ENCODE data around the gene KDM6B.

Gene KDM6B

DNA sequence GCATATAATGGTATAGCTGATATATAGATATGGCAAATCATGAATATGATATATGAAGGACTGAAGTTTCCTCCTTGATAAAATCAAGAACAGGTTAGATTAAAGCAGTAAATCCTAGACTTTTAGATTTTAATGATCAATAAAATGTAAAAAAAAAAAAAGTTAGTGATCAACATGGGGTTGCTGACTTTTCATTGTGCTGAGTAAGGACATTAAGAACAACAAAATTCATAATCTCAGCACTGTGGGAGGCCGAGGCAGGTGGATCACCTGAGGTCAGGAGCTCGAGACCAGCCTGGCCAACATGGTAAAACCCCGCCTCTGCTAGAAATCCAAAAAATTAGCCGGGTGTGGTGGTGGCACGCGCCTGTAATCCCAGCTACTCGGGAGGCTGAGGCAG, 44.2 kb downstream of the KDM6B start:
- H3K27ac ChIP-seq (ENCODE audit: insufficient read depth in 1 of 2, low read depth in 1 of 2, low read length in 2 of 2, poor library complexity in 1 of 2, severe bottlenecking in 2 of 2): no peak overlapping the region
- 100% methylated on average over 2 of the region's 7 CpGs for WGBS (ENCODE audit: insufficient coverage)
- no peaks in the 10 kb centered on the region for H3K27me3 ChIP-seq (replicated peaks in 2 of 5; ENCODE audit: control insufficient read depth in 4 of 5, insufficient read depth in 5 of 5, low read length in 4 of 5)
- no peak overlapping the region for H3K4me3 ChIP-seq (ENCODE audit: control insufficient read depth in 1 of 7, extremely low read depth in 1 of 7, insufficient read depth in 4 of 7, low read depth in 2 of 7, low read length in 6 of 7)
- ChIA-PET POLR2A (interaction anchor here (0.6 to 0.7 kb wide), 2 partner anchors 40 to 178 kb away, joined by 3 to 6 read pairs; no protein-coding TSS in a partner anchor), CTCF (interaction anchor here (0.7 to 3.4 kb wide), 2 partner anchors 14 to 19 kb away, joined by 3 to 20 read pairs; no protein-coding TSS in a partner anchor)
- H3K4me1 ChIP-seq (ENCODE audit: control extremely low read depth in 1 of 4, control insufficient read depth in 4 of 4, insufficient read depth in 4 of 4, low read length in 3 of 4): peaks cover 14 to 60% (median 42%) of the 10 kb centered on the region in 4 experiments
- peaks cover 0 to 5% (median 1%) of the 10 kb centered on the region in 4 experiments for H3K36me3 ChIP-seq (ENCODE audit: control insufficient read depth in 4 of 4, insufficient read depth in 4 of 4, low read length in 3 of 4)
- no peak for DNase-seq
- no peaks in the 10 kb centered on the region for H3K9me3 ChIP-seq (ENCODE audit: control extremely low read depth in 1 of 5, control insufficient read depth in 4 of 5, insufficient read depth in 2 of 5, low read depth in 1 of 5, low read length in 4 of 5)

DNA sequence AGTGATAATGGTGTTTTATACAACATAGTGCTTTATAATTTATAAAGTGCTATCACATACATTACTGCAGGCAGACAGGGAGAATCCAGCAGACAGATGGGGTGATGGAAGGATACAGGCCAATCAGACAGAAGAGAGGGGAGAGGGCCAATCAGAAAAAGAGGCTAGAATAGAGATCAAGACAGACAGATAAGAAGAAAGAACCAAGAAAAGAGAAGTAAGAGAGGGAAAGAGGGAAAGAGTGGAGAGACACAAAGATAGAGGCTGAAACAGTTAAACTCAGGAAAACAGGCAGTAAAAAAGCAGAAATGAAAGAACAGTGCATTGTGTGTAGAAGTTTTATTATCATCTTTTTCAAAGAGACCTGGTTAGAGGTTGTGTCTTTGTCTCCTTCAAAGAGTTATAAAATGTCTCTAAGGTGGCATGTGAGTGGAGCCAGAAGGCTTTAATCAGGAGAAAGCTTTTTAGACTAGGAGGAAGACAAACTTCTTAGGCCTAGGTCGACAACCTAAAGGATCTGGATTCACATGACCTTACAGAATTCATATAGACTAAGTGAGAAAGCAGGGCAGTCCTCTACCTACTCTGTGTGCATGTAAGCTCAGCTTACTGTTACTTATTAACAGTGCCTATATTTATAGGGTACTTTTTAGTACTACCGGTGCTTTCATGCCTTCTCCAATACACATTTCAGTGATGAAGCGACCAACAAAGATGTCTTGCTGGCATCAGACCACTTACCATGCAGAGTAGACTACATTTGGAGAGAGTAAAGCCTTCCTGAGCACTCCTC, 46.3 kb downstream of the KDM6B start:
- 100% methylated on average over 2 of the region's 3 CpGs for WGBS (ENCODE audit: insufficient coverage)
- H3K4me3 ChIP-seq (ENCODE audit: control insufficient read depth in 1 of 7, extremely low read depth in 1 of 7, insufficient read depth in 4 of 7, low read depth in 2 of 7, low read length in 6 of 7): peak overlapping the region in 2 of 7 experiments; percentile 1 to 34
- H3K4me1 ChIP-seq (ENCODE audit: control extremely low read depth in 1 of 4, control insufficient read depth in 4 of 4, insufficient read depth in 4 of 4, low read length in 3 of 4): peaks cover 14 to 65% (median 44%) of the 10 kb centered on the region in 4 experiments
- DNase-seq: no peak
- H3K27me3 ChIP-seq (replicated peaks in 2 of 5; ENCODE audit: control insufficient read depth in 4 of 5, insufficient read depth in 5 of 5, low read length in 4 of 5): no peaks in the 10 kb centered on the region
- peak overlapping the region in 1 of 2 experiments; percentile 29 for H3K27ac ChIP-seq (ENCODE audit: insufficient read depth in 1 of 2, low read depth in 1 of 2, low read length in 2 of 2, poor library complexity in 1 of 2, severe bottlenecking in 2 of 2)
- no peaks in the 10 kb centered on the region for H3K9me3 ChIP-seq (ENCODE audit: control extremely low read depth in 1 of 5, control insufficient read depth in 4 of 5, insufficient read depth in 2 of 5, low read depth in 1 of 5, low read length in 4 of 5)
- peaks cover 0 to 3% (median 1%) of the 10 kb centered on the region in 4 experiments for H3K36me3 ChIP-seq (ENCODE audit: control insufficient read depth in 4 of 4, insufficient read depth in 4 of 4, low read length in 3 of 4)
- ChIA-PET CTCF (interaction anchor here (1.9 kb wide), 1 partner anchor 10 kb away, joined by 6 read pairs; no protein-coding TSS in a partner anchor), POLR2A (no interaction called here)

DNA sequence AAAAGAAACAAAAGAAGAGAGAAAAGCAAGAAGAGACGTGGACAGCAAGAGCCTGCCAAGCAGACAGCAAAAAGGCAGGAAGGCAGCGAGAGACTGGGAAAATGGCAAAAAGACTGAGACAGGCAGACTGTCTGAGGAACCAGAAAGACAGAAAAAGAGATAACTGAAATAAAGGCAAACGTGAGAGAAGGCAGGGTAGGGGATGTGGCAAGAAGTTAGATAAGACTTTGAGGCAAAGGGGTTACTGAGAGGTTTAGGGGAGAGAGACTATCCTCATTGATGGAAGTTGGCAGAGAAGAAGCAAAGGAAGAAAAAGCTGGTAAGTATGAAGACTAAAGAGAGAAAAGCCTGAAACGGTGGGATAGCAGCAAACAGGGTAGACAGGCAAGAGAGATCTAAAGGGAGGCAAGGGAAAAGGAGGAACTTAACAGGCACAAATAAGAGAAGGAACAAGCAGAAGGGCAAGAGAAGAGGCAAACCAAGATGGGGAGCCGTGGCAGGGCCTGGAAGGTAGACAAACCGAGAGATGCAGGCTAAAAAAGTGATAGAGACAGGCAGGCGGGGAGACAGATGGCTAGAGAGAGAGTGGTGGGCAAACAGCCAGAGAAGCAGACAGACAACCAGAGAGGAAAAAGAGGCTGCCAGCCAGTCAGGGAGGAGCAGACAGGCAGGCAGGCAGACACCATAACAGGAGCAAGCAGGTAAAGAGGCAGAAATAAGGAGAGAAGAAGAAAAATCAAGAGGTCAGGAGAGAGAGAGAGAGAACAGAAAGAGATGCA, 47.4 kb downstream of the KDM6B start:
- Histone ChIP-seq H3K36me3 (ENCODE audit: control insufficient read depth in 4 of 4, insufficient read depth in 4 of 4, low read length in 3 of 4) (peaks cover 0 to 3% (median 1%) of the 10 kb centered on the region in 4 experiments), H3K4me3 (ENCODE audit: control insufficient read depth in 1 of 7, extremely low read depth in 1 of 7, insufficient read depth in 4 of 7, low read depth in 2 of 7, low read length in 6 of 7) (peak overlapping the region in 2 of 7 experiments; percentile 34 to 45), H3K27ac (ENCODE audit: insufficient read depth in 1 of 2, low read depth in 1 of 2, low read length in 2 of 2, poor library complexity in 1 of 2, severe bottlenecking in 2 of 2) (peak overlapping the region in 1 of 2 experiments; percentile 31), H3K4me1 (ENCODE audit: control extremely low read depth in 1 of 4, control insufficient read depth in 4 of 4, insufficient read depth in 4 of 4, low read length in 3 of 4) (peaks cover 14 to 69% (median 49%) of the 10 kb centered on the region in 4 experiments), H3K9me3 (ENCODE audit: control extremely low read depth in 1 of 5, control insufficient read depth in 4 of 5, insufficient read depth in 2 of 5, low read depth in 1 of 5, low read length in 4 of 5) (no peaks in the 10 kb centered on the region), H3K27me3 (replicated peaks in 2 of 5; ENCODE audit: control insufficient read depth in 4 of 5, insufficient read depth in 5 of 5, low read length in 4 of 5) (no peaks in the 10 kb centered on the region)
- CTCF ChIA-PET: no interaction called here
- peak in 2 of 3 donors; percentile 14 to 20 for DNase-seq
- POLR2A ChIA-PET: no interaction called here
- 35% methylated on average over 7 of the region's 7 CpGs for WGBS (ENCODE audit: insufficient coverage)

DNA sequence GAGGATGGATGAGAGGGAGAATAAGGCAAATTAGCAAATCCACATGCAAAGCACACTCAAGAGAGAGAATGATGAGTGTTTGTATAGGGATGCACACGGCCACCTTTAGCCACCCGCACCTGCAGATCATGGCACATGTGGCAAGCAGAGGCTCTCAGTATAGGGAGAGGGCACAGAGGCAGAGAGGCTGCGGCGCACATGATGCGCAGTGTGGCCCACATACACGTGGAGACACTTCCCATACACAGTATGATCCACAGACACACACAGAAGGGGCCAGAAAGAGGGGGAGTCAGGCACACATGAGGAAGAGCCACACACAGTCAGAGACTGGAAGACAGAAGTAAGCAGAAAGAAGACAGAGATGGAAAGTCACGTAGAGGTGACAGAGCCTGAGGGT, 48.1 kb downstream of the KDM6B start:
- Histone ChIP-seq H3K4me1 (ENCODE audit: control extremely low read depth in 1 of 4, control insufficient read depth in 4 of 4, insufficient read depth in 4 of 4, low read length in 3 of 4) (peaks cover 14 to 69% (median 54%) of the 10 kb centered on the region in 4 experiments), H3K27ac (ENCODE audit: insufficient read depth in 1 of 2, low read depth in 1 of 2, low read length in 2 of 2, poor library complexity in 1 of 2, severe bottlenecking in 2 of 2) (no peak overlapping the region), H3K36me3 (ENCODE audit: control insufficient read depth in 4 of 4, insufficient read depth in 4 of 4, low read length in 3 of 4) (peaks cover 0 to 3% (median 1%) of the 10 kb centered on the region in 4 experiments), H3K4me3 (ENCODE audit: control insufficient read depth in 1 of 7, extremely low read depth in 1 of 7, insufficient read depth in 4 of 7, low read depth in 2 of 7, low read length in 6 of 7) (peak overlapping the region in 1 of 7 experiments; percentile 45), H3K9me3 (ENCODE audit: control extremely low read depth in 1 of 5, control insufficient read depth in 4 of 5, insufficient read depth in 2 of 5, low read depth in 1 of 5, low read length in 4 of 5) (no peaks in the 10 kb centered on the region), H3K27me3 (replicated peaks in 2 of 5; ENCODE audit: control insufficient read depth in 4 of 5, insufficient read depth in 5 of 5, low read length in 4 of 5) (no peaks in the 10 kb centered on the region)
- ChIA-PET CTCF (interaction anchor here (1.3 to 2.6 kb wide), 4 partner anchors 12 to 20 kb away, joined by 3 to 15 read pairs (median 7); no protein-coding TSS in a partner anchor), POLR2A (no interaction called here)
- no peak for DNase-seq
- 100% methylated on average over 4 of the region's 7 CpGs for WGBS (ENCODE audit: insufficient coverage)

DNA sequence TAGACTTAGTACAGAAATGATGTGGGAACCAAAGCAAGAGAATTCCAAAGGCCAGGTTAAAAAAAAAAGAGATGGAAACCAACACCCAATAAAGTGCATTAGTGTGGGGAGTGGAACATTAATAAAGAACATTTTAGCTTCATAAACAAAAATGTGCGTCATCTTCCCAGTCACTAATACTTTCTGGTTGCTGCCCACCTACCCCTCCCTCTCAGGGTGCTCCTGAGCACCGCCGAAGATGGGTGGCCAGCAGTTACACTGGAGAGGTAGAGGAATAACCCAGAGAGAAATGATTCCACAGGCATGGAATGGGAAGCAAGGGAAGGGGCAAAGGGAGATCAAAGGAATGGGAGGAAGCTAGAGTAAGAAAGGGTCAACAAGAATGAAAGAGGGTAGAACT, 48.6 kb downstream of the KDM6B start:
- peaks cover 0 to 3% (median 1%) of the 10 kb centered on the region in 4 experiments for H3K36me3 ChIP-seq (ENCODE audit: control insufficient read depth in 4 of 4, insufficient read depth in 4 of 4, low read length in 3 of 4)
- no peaks in the 10 kb centered on the region for H3K27me3 ChIP-seq (replicated peaks in 2 of 5; ENCODE audit: control insufficient read depth in 4 of 5, insufficient read depth in 5 of 5, low read length in 4 of 5)
- peaks cover 14 to 69% (median 57%) of the 10 kb centered on the region in 4 experiments for H3K4me1 ChIP-seq (ENCODE audit: control extremely low read depth in 1 of 4, control insufficient read depth in 4 of 4, insufficient read depth in 4 of 4, low read length in 3 of 4)
- CTCF ChIA-PET: interaction anchor here (1.3 to 2.6 kb wide), 4 partner anchors 12 to 21 kb away, joined by 3 to 15 read pairs (median 7); no protein-coding TSS in a partner anchor
- DNase-seq: no peak
- WGBS (ENCODE audit: insufficient coverage): no CpG with 5 or more reads among the region's 3 CpGs
- H3K27ac ChIP-seq (ENCODE audit: insufficient read depth in 1 of 2, low read depth in 1 of 2, low read length in 2 of 2, poor library complexity in 1 of 2, severe bottlenecking in 2 of 2): no peak overlapping the region
- H3K9me3 ChIP-seq (ENCODE audit: control extremely low read depth in 1 of 5, control insufficient read depth in 4 of 5, insufficient read depth in 2 of 5, low read depth in 1 of 5, low read length in 4 of 5): no peaks in the 10 kb centered on the region
- no peak overlapping the region for H3K4me3 ChIP-seq (ENCODE audit: control insufficient read depth in 1 of 7, extremely low read depth in 1 of 7, insufficient read depth in 4 of 7, low read depth in 2 of 7, low read length in 6 of 7)
- POLR2A ChIA-PET: interaction anchor here (1.4 kb wide), 1 partner anchor 12 kb away, joined by 3 read pairs; no protein-coding TSS in a partner anchor
